ENCODE results near the gene FOXE3. TPM values are rescaled to one million over a fixed set of nuclear protein-coding genes. Genes with fewer than 3 reads are reported as not detected.

Gene FOXE3
- total RNA-seq, 1 donor from 2014 or later, result not detected

DNA sequence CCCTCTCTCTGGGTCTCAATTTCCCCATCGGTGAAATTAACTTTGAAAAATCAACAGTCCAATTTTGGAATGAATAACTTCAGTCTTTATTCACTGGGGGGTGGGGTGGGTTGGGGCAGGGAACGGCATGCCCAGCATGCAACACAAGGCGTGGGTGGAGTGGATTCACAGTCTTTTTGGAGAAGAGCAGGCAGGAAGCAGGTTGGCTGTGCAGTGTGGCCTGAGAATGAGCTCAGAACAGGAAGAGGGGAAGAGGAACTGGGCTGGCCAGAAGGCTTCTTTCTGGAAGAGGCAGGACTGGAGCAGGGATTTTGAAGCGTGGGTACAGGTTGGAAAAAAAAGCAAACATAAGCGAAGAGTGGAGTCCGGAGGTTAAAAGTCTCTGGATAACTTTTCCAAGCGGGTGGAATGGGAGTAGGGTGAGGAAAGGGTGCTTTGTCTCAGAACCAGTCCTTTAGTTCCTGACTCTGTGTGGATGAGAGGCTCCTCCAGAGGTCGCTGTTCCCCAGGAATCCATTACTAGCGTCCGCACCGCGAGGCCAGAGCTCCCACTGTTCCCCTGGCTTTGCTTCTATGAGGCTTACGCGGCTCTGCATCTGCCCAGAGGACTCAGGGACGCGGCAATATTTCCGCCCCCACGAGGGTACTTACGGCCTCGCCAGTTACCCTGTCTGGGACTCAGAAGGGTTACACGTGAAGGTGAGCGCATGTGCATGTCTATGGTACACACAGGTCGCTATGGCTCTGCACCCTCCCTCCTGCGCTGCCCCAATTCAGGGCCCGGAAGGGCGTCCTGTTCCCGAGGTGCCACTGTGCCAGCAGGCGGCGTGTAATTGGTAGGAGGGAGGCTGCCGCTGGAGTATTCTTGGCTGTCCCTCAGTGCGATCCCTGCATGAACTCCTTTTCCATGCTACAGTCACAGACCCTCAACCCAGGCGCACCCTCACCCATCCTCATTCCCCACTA lies 16.3 kb downstream of the FOXE3 start:
- DNase-seq (peak; percentile 80), ATAC-seq (ENCODE audit: poor library complexity) (peak; percentile 78)
- intact Hi-C loops (cut with DNase I), result loop anchor here (10.0 kb wide), 1 partner anchor 248 kb away; no protein-coding TSS in a partner anchor

DNA sequence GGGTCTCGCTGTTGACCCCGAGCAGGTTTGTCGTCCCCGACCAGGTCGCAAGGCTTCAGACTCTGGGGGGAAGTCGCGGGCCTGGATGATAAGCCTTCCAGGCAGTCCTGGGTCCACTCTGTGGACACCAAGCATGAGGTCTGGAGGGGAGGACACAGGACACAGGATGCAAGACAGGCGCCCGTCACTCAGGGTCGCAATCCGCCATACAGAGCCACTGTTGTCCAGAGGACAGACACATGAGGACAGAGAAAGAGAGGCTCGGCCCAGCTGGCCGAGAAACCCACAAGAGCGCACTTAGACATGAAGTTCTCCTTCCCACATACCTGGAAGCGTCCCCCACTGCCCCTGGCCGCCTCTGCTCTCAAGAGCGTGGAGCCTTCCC lies 16.9 kb downstream of the FOXE3 start:
- intact Hi-C loops (cut with DNase I), result loop anchor here (10.0 kb wide), 1 partner anchor 248 kb away; no protein-coding TSS in a partner anchor
- no peak for DNase-seq

DNA sequence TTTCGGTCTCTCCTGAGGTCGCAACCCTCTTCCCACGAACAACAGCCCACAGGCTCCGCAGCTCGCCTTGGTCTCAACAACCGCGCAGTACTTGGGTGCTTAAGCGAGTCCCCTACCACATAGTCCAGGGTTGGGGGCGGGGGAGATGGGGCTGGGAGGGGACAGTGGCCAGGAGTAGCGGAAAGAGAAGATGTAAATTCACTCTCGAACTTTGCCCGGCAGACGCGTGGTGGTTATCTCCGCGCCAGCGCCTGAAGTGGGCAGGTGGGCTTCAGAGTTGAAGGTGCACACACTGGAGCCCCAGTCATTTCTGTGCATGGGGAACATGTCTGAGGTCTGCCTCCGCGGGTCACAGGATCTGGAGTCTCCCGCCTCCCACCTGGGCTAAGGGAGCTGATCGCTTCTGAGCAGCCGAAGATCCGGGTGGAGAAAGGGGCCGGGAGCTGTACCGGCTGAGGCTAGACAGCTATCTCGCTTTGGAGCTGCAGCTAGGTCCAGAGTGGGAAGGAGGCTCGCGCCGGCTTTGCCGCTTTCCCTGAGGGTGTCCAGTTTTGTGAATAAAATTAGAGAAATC lies 17.5 kb downstream of the FOXE3 start:
- intact Hi-C loops (cut with DNase I), result loop anchor here (10.0 kb wide), 1 partner anchor 249 kb away; no protein-coding TSS in a partner anchor
- no peak for ATAC-seq (ENCODE audit: poor library complexity)
- no peak for DNase-seq

More for the DNA sequence above, 16.9 kb downstream of the FOXE3 start:
- ATAC-seq (ENCODE audit: poor library complexity), result no peak

DNA sequence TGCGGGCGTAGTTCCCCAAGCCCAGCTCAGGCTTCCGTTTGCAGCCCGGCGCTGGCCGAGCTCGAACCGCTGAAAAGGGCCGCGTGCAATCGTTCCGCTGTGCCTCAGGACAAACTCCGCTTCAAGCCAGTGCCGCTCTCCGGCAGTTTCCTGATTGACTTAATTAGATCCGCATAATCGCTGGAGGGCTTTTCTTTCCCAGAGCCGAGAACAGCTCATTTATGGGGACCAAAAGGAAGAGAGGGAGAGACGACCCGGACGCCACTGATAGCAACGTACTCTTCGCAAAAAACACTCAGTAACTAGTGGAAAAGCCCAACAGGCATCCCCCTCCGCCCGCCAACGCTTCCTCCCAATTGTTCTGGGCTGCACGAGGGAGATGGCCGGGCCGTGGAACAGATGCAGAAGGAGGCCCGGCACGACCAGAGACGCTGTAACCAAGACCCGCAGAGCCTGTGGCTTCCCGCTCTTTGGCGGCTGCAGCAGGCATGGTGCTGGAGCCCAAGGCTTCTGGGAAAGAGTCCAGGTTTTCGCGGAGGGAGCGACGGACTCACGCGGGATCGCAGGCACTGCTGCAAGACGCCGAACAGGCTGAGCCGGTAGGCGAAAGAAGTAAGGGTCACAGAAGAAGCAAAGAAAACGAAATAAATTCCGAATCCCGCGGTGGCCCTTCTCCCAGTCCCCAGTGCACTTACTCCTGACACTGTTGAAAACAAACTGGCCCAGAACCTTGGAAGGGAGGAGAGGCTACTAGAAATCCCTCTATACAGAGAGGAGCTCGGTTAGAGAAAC lies 18.2 kb downstream of the FOXE3 start:
- intact Hi-C loops (cut with DNase I), result loop anchor here (10.0 kb wide), 1 partner anchor 249 kb away; no protein-coding TSS in a partner anchor
- DNase-seq (peak; percentile 77), ATAC-seq (ENCODE audit: poor library complexity) (peak; percentile 15)

DNA sequence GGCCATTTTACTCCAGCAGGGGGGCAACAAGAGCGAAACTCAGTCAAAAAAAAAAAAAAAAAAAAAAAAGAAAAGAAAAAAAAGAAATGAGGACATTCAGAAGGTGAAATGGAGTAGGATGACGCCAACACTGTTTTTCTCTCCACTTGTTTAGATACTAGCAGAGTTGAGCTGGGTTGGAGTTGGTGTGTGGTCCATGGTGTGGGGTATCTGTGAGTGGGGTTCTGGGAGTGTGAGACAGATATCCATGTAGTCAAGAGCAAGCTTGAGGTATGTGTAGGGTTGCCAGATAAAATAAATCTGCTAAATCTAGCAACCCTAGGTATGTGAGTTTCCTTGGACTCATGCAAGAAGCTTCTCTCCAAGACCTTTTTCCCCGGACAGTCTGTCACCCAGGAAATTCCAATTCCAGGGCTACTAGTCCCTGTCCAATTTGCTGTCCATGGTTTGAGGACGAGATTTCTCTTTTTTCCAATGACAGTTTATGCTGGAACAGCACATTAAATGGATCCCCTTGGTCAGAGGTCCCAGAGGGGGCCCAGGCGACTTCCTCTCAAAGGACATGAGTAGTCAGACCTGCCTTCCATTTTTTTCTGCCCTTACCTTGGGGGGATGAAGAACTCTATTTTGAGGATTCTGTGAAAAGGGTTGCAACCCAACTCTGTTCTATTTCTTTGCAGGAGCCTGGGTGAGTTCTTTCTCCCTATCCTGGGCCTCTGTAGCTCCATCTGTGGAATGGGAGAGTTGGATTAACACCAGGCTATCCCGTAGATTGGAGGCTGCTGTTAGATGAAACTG lies 19.6 kb downstream of the FOXE3 start:
- DNase-seq (no peak), ATAC-seq (ENCODE audit: poor library complexity) (no peak)
- intact Hi-C loops (cut with DNase I), result loop anchor here (10.0 kb wide), 1 partner anchor 251 kb away; no protein-coding TSS in a partner anchor

DNA sequence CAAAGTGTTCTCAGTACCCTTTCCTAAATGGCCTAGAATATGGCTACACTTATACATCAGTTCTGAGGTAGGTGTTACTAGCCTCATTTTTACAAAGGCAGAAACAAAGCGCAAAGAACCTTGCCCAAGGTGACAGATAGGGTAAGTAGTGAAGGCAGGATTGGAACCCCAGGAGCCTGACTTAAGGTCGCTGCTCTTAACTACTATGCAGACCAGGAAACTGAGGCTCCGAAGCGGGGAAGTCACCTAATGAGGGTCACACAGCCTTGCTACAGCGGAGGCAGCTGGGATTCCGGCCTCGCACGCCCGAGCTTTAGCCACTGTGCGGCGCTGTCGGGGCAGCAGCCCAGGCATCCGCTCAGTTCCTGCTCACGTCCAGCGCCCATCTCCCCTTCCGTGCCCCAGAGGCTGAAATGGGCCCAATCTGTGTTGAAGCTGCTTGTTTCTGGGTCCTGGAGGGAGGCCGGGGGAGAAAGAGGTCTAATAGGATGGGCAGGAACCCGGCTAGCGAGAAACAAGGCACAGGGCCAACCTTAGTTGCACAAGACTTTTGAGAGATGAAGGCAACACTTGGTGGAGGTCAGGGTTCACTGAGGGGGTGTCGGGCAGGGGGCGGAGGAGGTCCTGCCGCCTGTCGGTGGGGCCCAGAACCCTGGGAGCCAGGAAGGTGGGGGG lies 20.4 kb downstream of the FOXE3 start:
- ATAC-seq (ENCODE audit: poor library complexity), result peak; percentile 31
- peak; percentile 82 for DNase-seq
- intact Hi-C loops (cut with DNase I), result loop anchor here (10.0 kb wide), 1 partner anchor 252 kb away; no protein-coding TSS in a partner anchor

DNA sequence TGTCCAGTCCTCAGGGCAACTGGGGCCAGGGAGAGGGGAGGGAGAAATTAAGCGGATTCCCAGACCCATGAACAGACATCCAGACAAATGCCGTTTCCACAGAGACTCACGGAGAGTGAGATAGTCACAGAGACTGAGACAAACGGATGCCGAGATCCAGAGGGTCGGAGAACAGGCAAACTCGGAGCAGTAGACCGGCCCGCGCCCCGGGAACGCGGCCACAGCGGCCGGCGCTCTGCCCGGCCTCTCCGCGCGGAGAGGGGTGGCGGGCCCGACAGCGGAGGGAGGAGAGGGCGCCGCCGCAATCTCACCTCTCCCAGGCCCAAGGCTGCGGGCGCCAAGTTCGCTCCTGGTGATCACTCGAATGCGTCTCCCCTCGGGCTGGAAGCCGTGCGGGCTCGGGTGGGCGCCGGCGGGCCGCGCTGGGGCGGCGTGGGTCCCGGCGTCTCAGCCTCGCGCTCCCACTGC lies 20.9 kb downstream of the FOXE3 start:
- ATAC-seq (ENCODE audit: poor library complexity) (peak; percentile 7), DNase-seq (peak; percentile 58)
- intact Hi-C loops (cut with DNase I), result loop anchor here (10.0 kb wide), 1 partner anchor 252 kb away; no protein-coding TSS in a partner anchor

DNA sequence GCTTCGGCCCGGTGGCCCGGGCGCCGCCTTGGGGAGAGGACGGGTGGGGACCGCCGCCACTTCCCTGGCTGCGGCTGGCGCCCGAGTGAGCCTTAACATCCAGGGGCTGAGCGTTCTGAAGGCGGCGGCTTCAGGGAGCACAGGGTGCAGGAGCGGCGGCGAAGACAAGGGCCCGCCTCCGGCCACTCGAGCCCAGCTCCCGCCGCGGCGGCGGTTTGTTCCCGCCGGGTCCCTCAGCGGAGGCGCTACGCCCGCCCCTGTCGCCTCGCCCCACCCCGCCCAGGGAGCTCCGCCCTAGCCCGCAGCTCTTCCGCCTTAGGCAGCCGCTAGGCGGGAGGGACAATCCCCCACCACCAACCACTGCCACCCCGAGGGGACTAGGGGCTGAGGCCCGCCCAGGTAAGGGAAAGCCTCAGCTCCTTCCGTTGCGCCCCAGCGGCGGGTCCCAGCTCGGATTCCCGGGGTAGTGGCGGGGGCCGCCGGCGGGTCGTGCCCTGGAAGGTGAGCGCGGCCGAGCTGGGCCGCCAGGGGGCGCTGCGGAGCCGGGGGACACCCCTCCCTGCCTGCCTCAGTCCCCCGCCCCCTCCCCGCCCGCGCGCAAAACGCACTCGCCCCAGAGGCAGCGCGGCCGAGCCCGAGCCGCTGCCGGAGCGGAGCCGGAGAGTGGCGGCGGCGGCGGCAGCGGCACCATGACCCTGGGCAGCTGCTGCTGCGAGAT lies 21.5 kb downstream of the FOXE3 start, which contains the start of gene FOXD2:
TSS of gene FOXD2 (plus strand) at position 598 of the 718 bp plus-strand sequence. CDS start at position 690, 92 bp downstream.
- ATAC-seq (ENCODE audit: poor library complexity), result peak; percentile 96
- peak; percentile 88 for DNase-seq
- intact Hi-C loops (cut with DNase I), result loop anchor here (10.0 kb wide), 1 partner anchor 253 kb away; no protein-coding TSS in a partner anchor

DNA sequence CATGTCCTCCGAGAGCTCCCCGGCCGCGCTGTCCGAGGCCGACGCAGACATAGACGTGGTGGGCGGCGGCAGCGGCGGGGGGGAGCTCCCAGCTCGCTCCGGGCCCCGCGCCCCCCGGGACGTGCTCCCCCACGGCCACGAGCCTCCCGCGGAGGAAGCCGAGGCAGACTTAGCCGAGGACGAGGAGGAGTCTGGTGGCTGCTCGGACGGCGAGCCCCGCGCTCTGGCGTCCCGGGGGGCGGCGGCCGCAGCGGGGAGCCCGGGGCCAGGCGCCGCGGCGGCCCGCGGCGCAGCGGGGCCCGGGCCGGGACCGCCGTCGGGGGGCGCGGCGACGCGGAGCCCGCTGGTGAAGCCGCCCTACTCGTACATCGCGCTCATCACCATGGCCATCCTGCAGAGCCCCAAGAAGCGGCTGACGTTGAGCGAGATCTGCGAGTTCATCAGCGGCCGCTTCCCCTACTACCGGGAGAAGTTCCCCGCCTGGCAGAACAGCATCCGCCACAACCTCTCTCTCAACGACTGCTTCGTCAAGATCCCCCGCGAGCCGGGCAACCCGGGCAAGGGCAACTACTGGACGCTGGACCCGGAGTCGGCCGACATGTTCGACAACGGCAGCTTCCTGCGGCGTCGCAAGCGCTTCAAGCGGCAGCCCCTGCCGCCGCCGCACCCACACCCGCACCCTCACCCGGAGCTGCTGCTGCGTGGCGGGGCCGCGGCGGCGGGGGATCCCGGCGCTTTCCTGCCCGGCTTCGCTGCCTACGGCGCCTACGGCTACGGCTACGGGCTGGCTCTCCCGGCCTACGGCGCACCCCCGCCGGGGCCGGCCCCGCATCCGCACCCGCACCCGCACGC lies 22.3 kb downstream of the FOXE3 start:
- intact Hi-C loops (cut with DNase I), result loop anchor here (10.0 kb wide), 1 partner anchor 254 kb away; no protein-coding TSS in a partner anchor
- no peak for ATAC-seq (ENCODE audit: poor library complexity)
- DNase-seq, result no peak

DNA sequence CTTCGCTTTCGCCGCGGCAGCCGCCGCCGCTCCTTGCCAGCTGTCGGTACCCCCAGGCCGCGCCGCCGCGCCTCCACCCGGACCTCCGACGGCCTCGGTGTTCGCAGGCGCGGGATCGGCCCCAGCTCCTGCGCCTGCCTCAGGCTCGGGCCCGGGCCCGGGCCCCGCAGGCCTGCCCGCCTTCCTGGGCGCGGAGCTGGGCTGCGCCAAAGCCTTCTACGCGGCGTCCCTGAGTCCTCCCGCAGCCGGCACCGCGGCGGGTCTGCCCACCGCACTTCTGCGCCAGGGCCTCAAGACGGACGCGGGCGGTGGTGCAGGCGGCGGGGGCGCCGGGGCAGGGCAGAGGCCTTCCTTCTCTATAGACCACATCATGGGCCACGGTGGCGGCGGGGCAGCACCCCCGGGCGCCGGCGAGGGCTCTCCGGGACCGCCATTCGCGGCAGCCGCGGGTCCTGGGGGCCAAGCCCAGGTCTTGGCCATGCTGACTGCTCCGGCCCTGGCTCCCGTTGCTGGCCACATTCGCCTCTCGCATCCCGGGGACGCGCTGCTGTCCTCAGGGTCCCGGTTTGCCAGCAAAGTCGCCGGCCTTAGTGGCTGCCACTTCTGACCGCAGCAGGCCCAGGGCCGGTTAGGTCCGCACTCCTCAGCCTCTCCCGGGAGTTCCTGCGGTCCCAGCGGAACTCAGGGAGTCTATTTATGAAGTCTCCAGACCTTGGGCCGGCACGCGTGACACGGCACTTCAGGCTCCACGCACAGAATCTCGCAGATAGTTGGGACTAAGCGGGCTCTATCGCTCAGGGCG lies 23.1 kb downstream of the FOXE3 start:
- ATAC-seq (ENCODE audit: poor library complexity) (no peak), DNase-seq (no peak)
- intact Hi-C loops (cut with DNase I), result loop anchor here (10.0 kb wide), 1 partner anchor 254 kb away; no protein-coding TSS in a partner anchor

DNA sequence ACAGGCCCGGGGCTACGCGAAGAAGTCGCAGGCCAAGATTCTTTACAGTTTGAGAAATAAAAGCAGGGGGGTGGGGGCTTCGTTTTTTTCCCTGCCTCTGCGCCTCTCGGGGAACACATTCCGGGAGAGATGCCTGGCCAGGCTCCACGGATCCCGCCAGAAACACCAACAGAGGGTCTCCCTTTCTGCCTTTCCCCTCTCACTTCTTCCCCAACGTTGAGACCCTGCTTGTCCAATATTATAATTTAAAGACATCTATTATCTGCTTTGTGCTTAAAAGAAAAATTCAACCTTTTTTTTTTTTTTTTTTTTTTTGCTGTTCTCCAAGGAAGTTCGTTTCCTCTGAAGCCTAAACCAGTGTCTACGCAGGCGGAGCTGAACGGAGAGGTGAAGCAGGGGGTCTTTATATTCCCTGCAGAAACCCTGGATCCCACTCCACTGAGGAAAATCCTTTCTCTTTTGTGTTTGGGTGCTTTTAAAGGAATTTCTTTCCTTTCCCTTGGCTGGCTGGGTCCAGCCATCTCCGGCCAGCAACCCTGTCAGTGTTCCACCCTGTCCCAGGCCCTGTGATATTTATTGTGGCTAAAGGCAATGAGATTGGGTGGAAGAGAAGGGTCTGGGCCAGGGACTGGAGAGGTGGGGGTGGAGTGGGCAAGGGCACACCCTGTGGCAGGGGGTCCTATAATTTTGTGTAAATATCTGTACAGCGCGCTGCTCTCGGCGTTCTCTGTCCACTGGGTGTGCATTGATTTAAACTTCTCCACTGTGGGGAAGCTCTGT lies 23.9 kb downstream of the FOXE3 start:
- ATAC-seq (ENCODE audit: poor library complexity) (no peak), DNase-seq (no peak)
- intact Hi-C loops (cut with DNase I), result loop anchor here (10.0 kb wide), 1 partner anchor 255 kb away; no protein-coding TSS in a partner anchor

DNA sequence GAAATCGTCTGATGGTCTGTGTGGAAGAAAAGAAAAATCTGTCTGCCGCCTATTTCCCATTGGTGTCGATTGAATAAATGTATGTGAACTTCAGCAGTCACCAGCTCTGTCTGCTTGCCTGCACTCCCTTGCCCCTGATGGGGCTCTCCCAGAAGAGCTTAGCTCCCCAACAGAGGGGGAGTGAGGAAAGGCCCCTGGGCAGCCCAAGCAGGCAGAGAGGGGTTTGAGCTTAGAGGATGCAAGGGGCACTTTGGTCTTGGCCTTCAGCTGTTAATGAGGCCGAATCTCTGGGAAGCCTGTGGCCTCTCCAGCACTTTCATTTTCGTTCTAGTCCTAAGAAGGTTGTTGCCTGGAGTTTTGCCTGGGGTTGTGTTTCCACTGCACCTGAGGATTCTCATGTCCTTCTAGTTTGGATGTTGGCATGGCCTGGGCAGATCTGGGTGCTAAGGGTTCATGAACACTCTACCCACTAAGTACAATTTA lies 24.6 kb downstream of the FOXE3 start:
- intact Hi-C loops (cut with DNase I), result no loop called here
- DNase-seq (no peak), ATAC-seq (ENCODE audit: poor library complexity) (no peak)

DNA sequence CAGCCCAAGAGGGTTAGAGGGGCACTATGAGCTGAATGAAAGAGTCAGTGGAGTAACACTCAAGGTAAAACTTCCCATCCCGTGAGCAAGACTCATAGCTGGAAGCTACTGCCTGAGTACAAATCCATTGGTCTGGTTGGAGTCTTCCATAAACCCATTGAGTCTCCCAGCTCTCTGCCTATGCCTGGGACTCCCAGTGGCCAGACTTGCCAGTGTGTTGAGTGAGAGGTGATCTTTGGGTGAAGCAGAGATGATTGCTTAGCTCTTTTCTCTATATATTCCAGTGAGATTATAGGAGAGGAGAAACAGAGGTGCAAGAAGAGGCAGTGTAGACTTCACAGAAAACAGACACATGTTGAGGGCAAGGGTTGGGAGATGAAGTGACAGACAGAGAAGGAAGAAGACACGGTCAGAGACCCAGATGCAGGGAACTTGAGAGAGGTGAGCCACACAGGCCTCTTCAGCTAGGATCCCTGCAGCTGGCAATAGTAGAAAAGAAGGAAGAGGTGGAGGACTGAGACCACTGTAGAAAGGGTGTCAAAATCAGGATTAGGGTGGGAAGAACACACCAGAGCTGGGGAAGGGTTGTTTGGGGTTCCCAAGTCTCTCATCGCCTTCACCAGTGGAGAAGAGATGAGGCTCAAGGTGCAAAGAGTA lies 25.5 kb downstream of the FOXE3 start:
- intact Hi-C loops (cut with DNase I), result no loop called here
- no peak for DNase-seq
- no peak for ATAC-seq (ENCODE audit: poor library complexity)
